PC-9 (cell line): ENCODE data around the gene ANKFN1. TPM values are rescaled to one million over a fixed set of nuclear protein-coding genes. Genes with fewer than 3 reads are reported as not detected.

ENCODE experiments used
- BruUV-seq: library from RNA; stranded (reverse); fragments of 400-500 nt; replicated peaks from 2 replicates; lab custom pipeline; 2021; lab: Mats Ljungman, UMichigan
- CTCF ChIA-PET: fragments of 300-600 bp; sonication (Branson Sonifier 250); formaldehyde crosslinking; loops from one replicate; lab custom pipeline; 2022; ENCODE audit warnings: antibody characterized with exemption; lab: Charles Lee
- POLR2A ChIA-PET: fragments of 300-600 bp; sonication (Branson Sonifier 250); formaldehyde crosslinking; loops from one replicate; lab custom pipeline; 2022; ENCODE audit warnings: antibody characterized with exemption; ENCODE audit not compliant: unreplicated experiment; lab: Charles Lee
- DNase-seq, 2 experiments: peaks; one replicate each; pipeline versions ENCODE4 v3.0.0 to v3.0.0-alpha.2; 2015 to 2022; ENCODE audit warnings: mixed read lengths in 1 of 2
- H2AFZ ChIP-seq: fragments of 200-600 bp; sonication (generic); 2 replicates; pipeline ENCODE4 v1.8.1; 2017; ENCODE audit warnings: antibody characterized with exemption
- H3F3A ChIP-seq: fragments of 200-600 bp; sonication (generic); 2 replicates; pipeline ENCODE4 v1.8.1; 2017; ENCODE audit warnings: antibody characterized with exemption, mild to moderate bottlenecking, low read depth; ENCODE audit not compliant: insufficient read depth
- H3K27ac ChIP-seq: fragments of 200-600 bp; sonication (generic); 2 replicates; pipeline ENCODE4 v1.6.1; 2016; ENCODE audit warnings: mixed run types
- H3K27me3 ChIP-seq: fragments of 200-600 bp; sonication (generic); 2 replicates; pipeline ENCODE4 v1.6.1; 2016; ENCODE audit warnings: low read depth, mixed run types; ENCODE audit not compliant: insufficient read depth
- H3K36me3 ChIP-seq: fragments of 200-600 bp; sonication (generic); 2 replicates; pipeline ENCODE4 v1.6.1; 2016; ENCODE audit warnings: low read depth, mixed run types
- H3K4me1 ChIP-seq: fragments of 200-600 bp; sonication (generic); replicated peaks from 2 replicates; pipeline ENCODE4 v1.6.1; 2016; ENCODE audit warnings: mixed run types; ENCODE audit not compliant: insufficient read depth
- H3K4me2 ChIP-seq: fragments of 200-600 bp; sonication (generic); 2 replicates; pipeline ENCODE4 v1.6.1; 2017; ENCODE audit warnings: mixed run types
- H3K4me3 ChIP-seq: fragments of 200-600 bp; sonication (generic); 2 replicates; pipeline ENCODE4 v1.6.1; 2016; ENCODE audit warnings: mixed run types
- H3K79me2 ChIP-seq: fragments of 200-600 bp; sonication (generic); 2 replicates; pipeline ENCODE4 v1.6.1; 2017; ENCODE audit warnings: low read depth, mixed run types
- H3K9me2 ChIP-seq: fragments of 200-600 bp; sonication (generic); 2 replicates; pipeline ENCODE4 v1.8.1; 2017; ENCODE audit warnings: mild to moderate bottlenecking; ENCODE audit not compliant: insufficient read depth
- H3K9me3 ChIP-seq: fragments of 200-600 bp; sonication (generic); 2 replicates; pipeline ENCODE4 v1.8.1; 2016; ENCODE audit warnings: low read depth; ENCODE audit not compliant: insufficient read depth
- H4K20me1 ChIP-seq: fragments of 200-600 bp; sonication (generic); 2 replicates; pipeline ENCODE4 v1.8.1; 2017; ENCODE audit not compliant: insufficient read depth
- CTCF ChIP-seq: fragments of 200-600 bp; sonication (generic); conservative IDR thresholded peaks from 2 replicates; pipeline ENCODE4 v1.6.1; 2017; ENCODE audit warnings: mixed run types, antibody characterized with exemption, mild to moderate bottlenecking, moderate library complexity
- EZH2 ChIP-seq: fragments of 200-600 bp; sonication (generic); IDR thresholded peaks from 2 replicates; pipeline ENCODE4 v1.8.0; 2017; ENCODE audit warnings: antibody characterized with exemption, low read depth
- intact Hi-C: fragments of 100-400 bp; cut with micrococcal nuclease; formaldehyde crosslinking; loops from one replicate; pipeline ENCODE4 v1.10.0; 2022; ENCODE audit not compliant: unreplicated experiment
- total RNA-seq: library from RNA; stranded (reverse); gene quantifications from 2 replicates; pipeline ENCODE4 v1.2.3, GENCODE V29; 2021

The ANKFN1 gene
- total RNA-seq, 1 experiment from 2014 or later, result not detected

GRCh38 chr17:56169621-56170020 is 16.3 kb downstream of the ANKFN1 start:
- DNase-seq, result no peak
- H2AFZ ChIP-seq, result no peak overlapping the region
- H3K4me3 ChIP-seq, result no peak overlapping the region
- H3K79me2 ChIP-seq, result no peaks in the 10 kb centered on the region
- H3K4me2 ChIP-seq, result no peak overlapping the region
- no peaks in the 10 kb centered on the region for H3K9me2 ChIP-seq
- no peaks in the 10 kb centered on the region for H4K20me1 ChIP-seq
- no peaks in the 10 kb centered on the region for H3K9me3 ChIP-seq
- intact Hi-C loops, result no loop called here
- H3K36me3 ChIP-seq, result no peaks in the 10 kb centered on the region
- no peaks in the 10 kb centered on the region for H3K4me1 ChIP-seq
- no peaks in the 10 kb centered on the region for H3K27me3 ChIP-seq
- no TSS peak for BruUV-seq
- no peak overlapping the region for H3K27ac ChIP-seq
- POLR2A ChIA-PET, result no interaction called here
- CTCF ChIA-PET, result no interaction called here
- TF ChIP-seq EZH2 (no peak), CTCF (no peak)
- H3F3A ChIP-seq, result no peaks in the 10 kb centered on the region

DNA sequence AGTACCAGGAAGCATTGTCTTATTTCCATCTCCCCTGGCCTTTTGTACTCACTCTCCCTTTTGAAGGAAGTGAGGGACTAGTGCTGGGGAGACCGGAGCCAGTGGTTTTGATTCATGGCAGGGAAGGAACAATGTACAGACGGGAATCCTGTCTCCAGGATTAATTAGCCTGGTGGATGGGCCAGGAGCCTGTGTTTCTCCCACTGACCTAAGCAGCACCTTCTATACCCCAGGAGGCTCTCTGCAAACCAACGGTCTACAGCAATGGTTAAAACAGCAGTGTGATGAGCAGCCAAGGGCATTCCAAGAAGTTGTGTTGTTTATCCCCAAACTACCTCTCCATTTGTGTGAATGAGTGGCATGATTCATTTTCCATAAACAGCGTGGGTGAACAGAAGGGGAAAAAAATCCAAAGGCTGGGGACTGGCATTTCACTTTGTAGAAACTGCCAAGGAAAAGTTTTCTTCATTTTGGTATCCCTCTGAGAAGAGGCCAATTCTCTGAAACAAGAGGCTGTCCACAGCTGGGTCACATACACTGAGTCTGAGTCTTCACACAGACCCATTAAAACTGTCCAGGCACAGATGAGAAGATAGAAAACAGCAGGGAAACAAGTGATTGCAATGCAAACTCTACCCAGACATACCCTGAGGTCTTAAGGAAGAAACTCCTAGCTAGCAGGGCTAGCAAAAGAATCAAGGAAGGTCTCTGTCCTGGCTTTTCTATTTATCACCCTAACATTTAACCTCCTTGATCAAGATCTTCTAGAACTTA is 18.1 kb downstream of the ANKFN1 start:
- no peak overlapping the region for H2AFZ ChIP-seq
- no peaks in the 10 kb centered on the region for H3K9me2 ChIP-seq
- no peak for TF ChIP-seq CTCF
- TF ChIP-seq EZH2, result no peak
- no peak for DNase-seq
- intact Hi-C loops, result no loop called here
- H3K79me2 ChIP-seq, result no peaks in the 10 kb centered on the region
- H3K4me2 ChIP-seq, result no peak overlapping the region
- H3K27ac ChIP-seq, result no peak overlapping the region
- BruUV-seq, result no TSS peak
- no peak overlapping the region for H3K4me3 ChIP-seq
- H3K36me3 ChIP-seq, result no peaks in the 10 kb centered on the region
- ChIA-PET CTCF (no interaction called here), POLR2A (no interaction called here)
- H3K4me1 ChIP-seq, result no peaks in the 10 kb centered on the region
- H4K20me1 ChIP-seq, result no peaks in the 10 kb centered on the region
- no peaks in the 10 kb centered on the region for H3K9me3 ChIP-seq
- H3F3A ChIP-seq, result no peaks in the 10 kb centered on the region
- no peaks in the 10 kb centered on the region for H3K27me3 ChIP-seq

DNA sequence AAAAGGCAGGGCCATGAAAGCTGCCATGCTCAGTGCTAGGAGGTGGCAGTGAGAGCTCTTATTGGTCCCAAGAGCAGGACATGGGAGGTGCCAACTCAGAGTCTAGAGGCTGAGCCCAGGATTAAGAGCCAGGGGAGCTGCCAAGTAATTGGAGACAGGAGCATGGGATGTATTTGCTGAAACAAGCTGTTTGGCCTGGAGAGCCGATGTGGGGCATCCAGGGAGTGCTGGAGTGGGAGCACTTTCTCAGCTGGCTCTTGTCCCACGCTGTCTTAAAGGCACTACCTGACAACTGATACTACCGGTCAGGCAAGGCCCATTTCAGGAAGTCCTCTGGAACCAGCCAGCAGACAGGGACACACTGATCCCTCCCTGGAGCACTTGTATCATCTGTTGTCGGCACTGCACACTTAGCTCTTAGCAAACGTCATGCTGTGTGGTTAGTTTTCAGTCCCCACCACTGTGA is 19.3 kb downstream of the ANKFN1 start:
- no peaks in the 10 kb centered on the region for H3F3A ChIP-seq
- no peak overlapping the region for H3K4me3 ChIP-seq
- H3K36me3 ChIP-seq, result no peaks in the 10 kb centered on the region
- BruUV-seq, result no TSS peak
- H3K27me3 ChIP-seq, result no peaks in the 10 kb centered on the region
- intact Hi-C loops, result no loop called here
- POLR2A ChIA-PET, result no interaction called here
- no peak overlapping the region for H3K27ac ChIP-seq
- H3K79me2 ChIP-seq, result no peaks in the 10 kb centered on the region
- TF ChIP-seq CTCF (no peak), EZH2 (no peak)
- CTCF ChIA-PET, result no interaction called here
- H4K20me1 ChIP-seq, result no peaks in the 10 kb centered on the region
- no peaks in the 10 kb centered on the region for H3K9me3 ChIP-seq
- H3K9me2 ChIP-seq, result no peaks in the 10 kb centered on the region
- H3K4me1 ChIP-seq, result no peaks in the 10 kb centered on the region
- no peak overlapping the region for H3K4me2 ChIP-seq
- no peak overlapping the region for H2AFZ ChIP-seq
- DNase-seq, result no peak
